ENCODE data around the gene PDGFB. TPM values are rescaled to one million over a fixed set of nuclear protein-coding genes. Genes with fewer than 3 reads are reported as not detected.

The PDGFB gene
- total RNA-seq, 1 donor from 2014 or later = 5.9 TPM

DNA sequence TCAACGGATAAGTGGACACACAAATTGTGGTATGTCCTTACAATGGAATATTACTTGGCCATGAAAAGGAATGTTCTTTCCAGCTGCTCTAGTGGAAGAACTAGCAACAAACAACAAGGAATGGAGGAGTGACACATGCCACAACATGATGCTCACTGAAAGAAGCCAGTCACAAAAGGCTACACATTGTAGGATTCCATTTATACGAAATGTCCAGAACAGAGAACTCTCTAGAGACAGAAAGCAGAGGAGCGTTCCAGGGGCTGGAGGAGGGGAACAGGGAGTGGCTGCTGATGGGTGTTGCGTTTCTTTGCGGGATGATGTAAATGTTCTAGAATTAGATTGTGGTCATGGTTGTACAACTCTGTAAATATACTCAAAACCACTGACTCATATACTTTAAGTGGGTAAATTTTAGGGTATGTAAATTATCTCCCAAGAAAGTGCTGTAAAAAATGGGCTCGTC lies 32.4 kb upstream of the PDGFB start:
- DNase-seq (ENCODE audit: low spot score) = no peak

GRCh38 chr22:39276440-39277141 lies 31.8 kb upstream of the PDGFB start:
- DNase-seq (ENCODE audit: low spot score) = no peak

- DNase-seq (ENCODE audit: low spot score) = no peak
Observed at GRCh38 chr22:39275814-39276439, 31.1 kb upstream of the PDGFB start.

DNA sequence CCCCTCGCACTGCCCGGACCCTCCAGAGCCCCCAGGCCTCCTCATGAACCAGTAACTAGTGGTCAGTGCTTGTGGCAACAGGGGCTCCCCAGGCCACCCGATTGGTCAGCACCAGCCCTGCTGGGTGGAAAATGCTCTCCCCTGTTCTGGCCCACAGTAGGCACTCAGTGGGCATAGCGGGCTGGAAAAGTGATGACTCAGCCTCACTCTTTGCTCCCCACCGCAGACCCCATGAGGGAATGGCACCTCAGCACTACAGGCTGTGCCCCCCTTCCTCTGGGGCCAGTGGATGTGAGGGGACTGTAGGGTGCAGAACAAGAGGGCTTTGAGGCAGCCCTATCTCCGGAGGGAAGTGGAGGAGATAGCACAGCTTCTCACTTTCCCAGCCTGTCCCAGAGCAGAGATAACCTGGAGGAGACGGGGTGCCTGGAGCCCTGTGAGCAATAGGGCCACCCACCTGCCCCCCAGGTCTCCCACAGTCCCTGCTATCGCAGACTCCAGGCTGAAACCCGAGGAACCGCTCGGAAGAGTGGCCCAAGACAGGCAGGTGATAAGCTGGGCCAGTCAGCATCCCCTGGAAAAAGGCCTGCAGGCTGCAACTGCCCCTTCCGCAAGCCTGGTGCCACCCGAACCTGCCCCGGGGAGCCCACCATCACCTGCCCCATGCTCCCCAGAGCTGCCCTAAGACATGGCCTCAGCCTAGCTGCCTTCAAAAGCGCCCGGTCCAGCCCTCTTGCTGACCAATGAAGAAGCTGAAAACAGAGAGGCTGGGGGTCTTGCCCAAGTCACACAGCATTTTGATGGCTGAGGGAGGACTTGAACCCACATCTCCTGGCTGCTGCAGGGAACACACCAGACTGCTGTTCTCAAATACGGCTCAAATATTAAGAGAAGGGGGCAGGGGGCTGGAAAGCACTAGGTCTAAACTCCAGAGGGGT lies 29.4 kb upstream of the PDGFB start:
- no peak for DNase-seq (ENCODE audit: low spot score)

GRCh38 chr22:39270792-39271191 lies 26.0 kb upstream of the PDGFB start:
- no peak for DNase-seq (ENCODE audit: low spot score)

DNA sequence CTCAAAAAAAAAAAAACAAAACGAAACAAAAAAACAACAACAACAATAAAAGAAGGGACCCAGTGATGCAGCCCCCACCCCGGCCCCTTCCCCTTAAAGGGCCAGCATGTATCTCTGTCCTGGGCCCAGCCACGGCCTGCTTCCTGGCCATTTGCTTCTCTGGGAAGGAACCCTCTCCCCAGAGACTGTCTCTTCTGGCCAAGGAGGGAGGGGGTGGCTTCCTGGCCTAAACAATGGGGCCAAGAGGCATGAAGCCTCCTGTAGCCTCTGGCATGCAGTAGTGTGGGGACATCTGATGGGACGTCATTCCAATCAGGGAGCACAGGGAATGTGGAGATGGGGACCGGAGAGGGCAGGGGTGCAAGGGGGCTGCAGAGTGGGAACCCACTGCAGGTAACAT lies 25.5 kb upstream of the PDGFB start:
- DNase-seq (ENCODE audit: low spot score) = no peak

DNA sequence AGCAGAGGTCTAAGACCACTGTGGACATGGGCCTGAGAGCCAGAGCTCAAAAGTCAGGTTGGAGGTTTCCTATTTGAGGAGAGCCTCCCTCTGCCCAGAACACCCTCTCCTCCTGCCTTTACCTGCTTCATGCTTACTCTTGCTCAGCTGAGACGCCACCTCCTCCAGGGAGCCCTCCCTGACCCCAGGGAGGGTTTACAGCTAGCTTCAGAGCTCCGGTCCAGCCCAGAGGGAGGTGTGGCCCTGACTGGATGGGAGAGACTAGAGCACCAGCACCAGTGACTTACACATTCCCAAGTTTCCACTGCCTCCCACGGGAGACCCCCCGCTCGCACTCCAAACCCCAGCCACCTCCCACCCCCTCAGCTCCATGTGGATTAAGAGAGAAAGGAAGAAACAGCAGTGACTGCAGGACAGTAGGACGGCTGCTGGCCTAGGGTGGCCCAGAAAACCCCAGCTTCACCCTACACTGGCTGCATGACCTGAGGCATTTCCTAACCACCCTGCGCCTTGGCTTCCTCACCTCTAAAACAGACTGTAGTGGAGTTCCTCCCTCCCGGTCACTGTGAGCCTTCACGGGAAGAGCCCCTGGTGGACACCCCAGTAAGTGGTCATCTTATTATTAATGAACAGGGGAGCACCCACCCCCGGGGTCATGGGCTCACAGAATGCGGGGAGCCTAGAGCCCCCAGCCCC lies 24.5 kb upstream of the PDGFB start:
- DNase-seq (ENCODE audit: low spot score) = no peak

- DNase-seq (ENCODE audit: low spot score) = no peak
Observed at GRCh38 chr22:39268645-39269044, 23.9 kb upstream of the PDGFB start.

DNA sequence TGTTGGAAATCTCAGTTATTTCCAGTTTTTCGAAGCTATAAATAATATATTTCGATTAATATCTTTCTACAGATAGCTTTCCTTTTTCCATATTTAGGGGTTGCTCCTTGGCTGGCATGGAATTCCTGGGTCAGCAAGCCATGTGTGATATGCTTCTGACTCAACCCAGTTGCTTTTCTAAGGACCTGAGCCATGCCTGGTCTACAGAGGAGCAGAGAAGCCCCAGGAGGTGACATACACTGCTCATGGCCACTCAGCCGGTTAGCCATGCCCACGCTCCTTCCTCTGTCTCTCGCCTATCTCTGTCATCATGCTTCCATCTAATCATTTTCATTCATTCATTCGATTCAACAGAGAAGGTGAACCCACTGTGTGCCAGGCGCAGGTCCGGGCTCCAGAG lies 23.2 kb upstream of the PDGFB start:
- DNase-seq (ENCODE audit: low spot score) = no peak

GRCh38 chr22:39266398-39267030 lies 21.7 kb upstream of the PDGFB start:
- no peak for DNase-seq (ENCODE audit: low spot score)

GRCh38 chr22:39265143-39265886 lies 20.5 kb upstream of the PDGFB start:
- DNase-seq (ENCODE audit: low spot score) = no peak

DNA sequence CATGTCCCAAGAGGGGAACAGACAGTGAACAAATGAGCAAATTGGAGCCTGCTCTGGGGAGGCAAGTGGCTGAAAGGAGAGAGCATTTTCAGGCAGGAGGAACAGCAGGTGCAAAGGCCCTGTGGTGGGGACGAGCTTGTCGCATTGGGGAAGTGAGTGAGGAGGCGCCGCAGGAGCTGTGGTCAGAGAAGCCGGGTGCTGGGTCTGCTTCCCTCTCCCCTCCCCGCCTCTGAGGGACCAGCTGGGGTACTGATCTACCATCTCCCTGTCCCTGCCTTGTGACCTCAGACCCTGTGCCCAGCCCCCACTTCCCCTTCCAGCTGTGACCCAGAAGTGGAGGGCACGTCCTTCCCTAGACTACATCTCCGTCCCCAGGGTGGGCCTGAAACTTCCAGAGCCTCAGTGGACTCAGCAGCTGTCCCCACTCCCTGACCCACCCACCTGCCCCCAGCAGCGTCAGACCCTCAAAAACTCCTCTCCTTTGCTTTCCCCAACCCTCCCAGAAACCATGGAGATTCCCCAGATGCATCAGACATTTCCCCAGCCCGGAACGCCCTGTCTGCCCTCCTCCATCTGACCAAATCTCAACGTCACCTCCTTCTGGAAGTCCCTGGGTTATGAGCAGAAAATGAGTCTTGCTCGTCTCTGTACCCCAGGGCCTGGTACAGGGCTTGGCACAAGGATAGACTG lies 19.7 kb upstream of the PDGFB start:
- DNase-seq (ENCODE audit: low spot score) = no peak

DNA sequence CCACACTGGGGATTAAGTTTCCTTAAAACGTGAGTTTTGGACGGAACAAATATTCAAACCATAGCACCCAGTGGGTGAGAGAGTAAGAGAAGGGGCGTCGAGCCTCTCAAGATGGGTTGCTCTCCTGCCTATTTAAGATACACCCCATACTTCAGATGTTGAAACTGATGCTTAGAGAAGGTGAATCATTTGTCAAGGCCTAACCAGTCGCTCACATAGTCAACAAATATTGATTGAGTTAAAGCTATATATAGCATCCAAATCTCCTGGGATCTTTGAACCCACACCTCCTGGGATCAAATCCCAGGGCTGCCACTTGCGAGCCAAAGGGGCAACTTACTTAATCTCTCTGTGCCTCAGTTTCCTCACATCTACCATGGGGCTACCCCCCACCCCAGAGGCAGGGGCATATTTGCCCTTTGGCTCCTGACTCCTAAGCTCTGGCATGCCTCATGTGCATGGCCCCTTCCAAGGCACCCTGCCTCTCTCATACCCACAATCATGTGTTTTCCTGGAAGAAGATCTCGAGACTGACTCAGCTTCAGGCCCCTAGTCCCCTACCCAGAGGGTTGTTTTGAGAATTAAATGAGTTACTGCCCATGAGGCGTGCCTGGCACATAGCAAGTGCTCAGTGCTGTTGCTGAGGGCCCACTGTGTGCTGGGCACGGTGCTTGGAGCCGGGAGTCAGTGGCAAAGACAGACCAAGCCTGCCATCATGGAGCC lies 19.0 kb upstream of the PDGFB start:
- no peak for DNase-seq (ENCODE audit: low spot score)

DNA sequence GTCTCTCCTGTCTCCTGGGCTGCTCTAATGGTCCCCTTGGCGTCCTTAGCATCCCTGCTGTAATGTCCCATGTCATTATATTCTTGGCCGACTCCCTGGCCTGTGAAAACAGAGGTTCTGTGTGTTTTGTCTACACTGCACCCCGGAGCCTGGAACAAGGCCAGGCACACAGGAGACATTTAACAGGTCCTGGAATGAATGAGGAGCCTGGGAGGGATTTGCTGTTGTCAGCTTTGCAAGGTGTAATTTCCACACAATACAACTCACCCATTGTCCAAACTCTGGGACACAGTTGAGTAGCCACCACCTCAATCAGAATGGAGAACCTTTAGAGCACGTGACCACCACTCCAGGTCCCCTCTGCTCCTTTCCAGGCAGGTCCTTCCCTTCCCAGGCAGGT lies 14.9 kb upstream of the PDGFB start:
- no peak for DNase-seq (ENCODE audit: low spot score)

GRCh38 chr22:39257901-39258475 lies 13.2 kb upstream of the PDGFB start:
- DNase-seq (ENCODE audit: low spot score) = no peak

- DNase-seq (ENCODE audit: low spot score) = no peak
Observed at GRCh38 chr22:39256979-39257378, 12.2 kb upstream of the PDGFB start.

DNA sequence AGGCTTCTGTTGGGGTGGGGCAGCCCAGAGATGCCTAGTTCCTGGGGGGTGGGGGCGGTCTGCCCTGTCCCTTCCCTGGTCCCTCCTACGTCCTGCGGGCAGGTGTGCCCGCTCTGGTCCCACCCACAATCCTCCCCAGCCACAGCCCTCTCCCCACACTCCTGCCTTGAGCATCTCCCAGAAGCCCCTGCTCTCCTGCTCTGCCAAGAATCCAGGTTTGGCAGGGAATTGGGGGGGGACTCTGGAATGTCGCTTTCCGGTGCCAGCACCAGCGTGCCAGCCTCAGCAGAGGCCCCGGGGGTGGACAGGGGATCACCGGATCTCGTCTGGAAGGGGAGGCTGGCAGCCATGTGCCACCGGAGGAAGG lies 11.4 kb upstream of the PDGFB start:
- DNase-seq (ENCODE audit: low spot score) = no peak

DNA sequence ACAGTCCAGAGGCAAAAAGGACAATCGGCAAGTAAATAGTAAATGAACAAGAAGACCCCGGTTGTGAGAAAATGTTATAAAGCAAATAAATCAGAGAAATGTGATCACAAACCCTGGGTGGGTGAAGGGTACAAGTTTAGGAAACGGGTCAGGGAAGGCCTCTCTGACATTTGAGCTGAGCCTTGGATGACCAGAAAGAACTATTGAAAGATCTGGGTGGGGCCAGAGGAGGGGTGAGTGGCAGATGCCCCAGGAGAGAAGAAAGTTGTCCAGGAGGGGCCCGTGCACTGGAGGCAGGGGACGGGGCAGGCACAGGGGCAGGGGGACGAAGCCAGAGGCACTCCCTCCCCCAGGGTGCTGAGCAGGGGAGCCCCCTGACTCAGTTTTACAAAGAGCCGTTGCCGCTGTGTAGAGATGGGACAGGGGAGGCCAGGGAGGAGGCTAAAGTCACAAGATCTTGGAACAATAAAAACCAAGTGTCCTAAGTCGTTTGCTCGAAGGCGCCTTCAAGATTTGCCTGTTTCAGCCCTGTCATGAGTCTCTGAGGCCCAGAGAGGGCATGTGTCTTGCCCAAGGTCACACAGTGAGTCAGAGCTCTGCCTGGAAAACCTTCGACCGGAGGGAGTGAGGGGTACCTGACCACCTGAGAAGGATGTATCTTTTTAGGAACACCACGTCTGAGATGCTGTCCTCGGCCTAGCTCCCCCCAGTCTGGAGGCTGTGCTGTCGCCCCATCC lies 10.8 kb upstream of the PDGFB start:
- no peak for DNase-seq (ENCODE audit: low spot score)

Measured in ureter (tissue), 1 donor.